KOPT-K1 (cell line): Measurements from ENCODE around the gene DERA.
"Not testable (repeated sequence)": the region's sequence is repeated elsewhere in the genome, so short reads cannot be mapped to it uniquely, and the experiment has no call there.

ENCODE experiments used
- H3K27ac ChIP-seq: fragments of 200-600 bp; sonication (generic); 2 replicates; pipeline ENCODE4 v1.5.1; 2016; ENCODE audit warnings: antibody characterized with exemption, mild to moderate bottlenecking, low read depth, low read length; ENCODE audit not compliant: poor library complexity, severe bottlenecking
- H3K36me3 ChIP-seq: fragments of 200-600 bp; sonication (generic); 2 replicates; pipeline ENCODE4 v1.5.1; 2017; ENCODE audit warnings: antibody characterized with exemption, mild to moderate bottlenecking, low read length, moderate library complexity; ENCODE audit not compliant: insufficient read depth
- H3K9me3 ChIP-seq: fragments of 200-600 bp; sonication (generic); 2 replicates; pipeline ENCODE4 v1.5.1; 2017; ENCODE audit warnings: antibody characterized with exemption, low read length, mild to moderate bottlenecking; ENCODE audit not compliant: insufficient read depth, poor library complexity, severe bottlenecking

Gene DERA

GRCh38 chr12:15967053-15967452 is 55.9 kb downstream of the DERA start:
- H3K9me3 ChIP-seq, H3K27ac ChIP-seq: not testable (repeated sequence)
- H3K36me3 ChIP-seq: peaks cover 16% of the 10 kb centered on the region

GRCh38 chr12:15971211-15971610 is 60.1 kb downstream of the DERA start:
- H3K36me3 ChIP-seq: no peaks in the 10 kb centered on the region; the same call in 1 of the 2 replicates
- no peaks in the 10 kb centered on the region for H3K9me3 ChIP-seq
- H3K27ac ChIP-seq: no peak overlapping the region

GRCh38 chr12:15972894-15973293 is 61.8 kb downstream of the DERA start:
- Histone ChIP-seq H3K36me3 (0 out of 2 replicates have a peak, but pooled peaks cover 5% of the 10 kb centered on the region), H3K9me3 (no peaks in the 10 kb centered on the region), H3K27ac (no peak overlapping the region)

GRCh38 chr12:15977999-15978951 is 67.1 kb downstream of the DERA start:
- Histone ChIP-seq H3K36me3 (peaks cover 9% of the 10 kb centered on the region; the same call in 1 of the 2 replicates), H3K9me3 (no peaks in the 10 kb centered on the region), H3K27ac (no peak overlapping the region)

GRCh38 chr12:15979096-15980092 is 68.3 kb downstream of the DERA start:
- Histone ChIP-seq H3K9me3 (no peaks in the 10 kb centered on the region), H3K36me3 (peaks cover 20% of the 10 kb centered on the region; the same call in 1 of the 2 replicates), H3K27ac (no peak overlapping the region)

- Histone ChIP-seq H3K36me3 (peaks cover 22% of the 10 kb centered on the region; the same call in 1 of the 2 replicates), H3K9me3 (no peaks in the 10 kb centered on the region), H3K27ac (no peak overlapping the region)
Measured at GRCh38 chr12:15982071-15982470, 70.9 kb downstream of the DERA start.

- Histone ChIP-seq H3K9me3 (peaks cover 3% of the 10 kb centered on the region), H3K27ac (no peak overlapping the region), H3K36me3 (peaks cover 23% of the 10 kb centered on the region; the same call in 1 of the 2 replicates)
Measured at GRCh38 chr12:15982471-15982870, 71.3 kb downstream of the DERA start.

GRCh38 chr12:15982921-15983320 is 71.8 kb downstream of the DERA start:
- Histone ChIP-seq H3K27ac (no peak overlapping the region), H3K9me3 (peaks cover 8% of the 10 kb centered on the region), H3K36me3 (peaks cover 24% of the 10 kb centered on the region)

- peaks cover 18% of the 10 kb centered on the region for H3K9me3 ChIP-seq
- H3K36me3 ChIP-seq: peaks cover 36% of the 10 kb centered on the region
- no peak overlapping the region for H3K27ac ChIP-seq
Measured at GRCh38 chr12:15984097-15984800, 73.1 kb downstream of the DERA start.

GRCh38 chr12:15984963-15985362 is 73.8 kb downstream of the DERA start:
- Histone ChIP-seq H3K36me3 (peaks cover 36% of the 10 kb centered on the region), H3K9me3 (peaks cover 18% of the 10 kb centered on the region), H3K27ac (no peak overlapping the region)

- Histone ChIP-seq H3K9me3 (peaks cover 18% of the 10 kb centered on the region), H3K36me3 (peaks cover 36% of the 10 kb centered on the region), H3K27ac (no peak overlapping the region)
Measured at GRCh38 chr12:15987696-15988095, 76.6 kb downstream of the DERA start.

- H3K9me3 ChIP-seq: peaks cover 18% of the 10 kb centered on the region
- peaks cover 23% of the 10 kb centered on the region for H3K36me3 ChIP-seq
Measured at GRCh38 chr12:15988983-15989755, 78.0 kb downstream of the DERA start.

GRCh38 chr12:15995801-15996200 is 84.7 kb downstream of the DERA start:
- no peak overlapping the region for H3K27ac ChIP-seq
- H3K9me3 ChIP-seq: no peaks in the 10 kb centered on the region
- H3K36me3 ChIP-seq: no peaks in the 10 kb centered on the region

More at GRCh38 chr12:15988983-15989755, 78.0 kb downstream of the DERA start:
- H3K27ac ChIP-seq: no peak overlapping the region

- Histone ChIP-seq H3K27ac (no peak overlapping the region), H3K36me3 (no peaks in the 10 kb centered on the region), H3K9me3 (no peaks in the 10 kb centered on the region)
Measured at GRCh38 chr12:15996254-15996653, 85.1 kb downstream of the DERA start.
